Activated CD8-positive, alpha-beta memory T cell treated with anti-CD3 and anti-CD28 coated beads for 36 hours (primary cell): ENCODE measurements around the gene STAT2. TPM values are rescaled to one million over a fixed set of nuclear protein-coding genes. Genes with fewer than 3 reads are reported as not detected.

Experiments
- CTCF ChIA-PET: fragments of 350-600 bp; sonication (Branson Sonifier 250); formaldehyde crosslinking; loops from one replicate; lab custom pipeline; 2021; ENCODE audit warnings: antibody characterized with exemption; lab: Charles Lee
- POLR2A ChIA-PET: fragments of 350-600 bp; sonication (Branson Sonifier 250); formaldehyde crosslinking; loops from one replicate; lab custom pipeline; 2021; ENCODE audit warnings: antibody characterized with exemption; lab: Charles Lee
- total RNA-seq, 2 experiments: library from RNA; stranded (reverse); gene quantifications; one replicate each; pipeline ENCODE4 v1.2.3, GENCODE V29; 2021

STAT2 gene
- total RNA-seq, 2 experiments from 2014 or later: 53.1 to 54.1 TPM

GRCh38 chr12:56308714-56309113 lies 51.2 kb downstream of the STAT2 start:
- CTCF ChIA-PET: interaction anchor here (0.8 to 1.1 kb wide), 4 partner anchors 9 to 156 kb away, joined by 3 read pairs; no protein-coding TSS in a partner anchor
- POLR2A ChIA-PET: no interaction called here

GRCh38 chr12:56307221-56307965 lies 52.5 kb downstream of the STAT2 start:
- ChIA-PET POLR2A (no interaction called here), CTCF (interaction anchor here (1.3 kb wide), 1 partner anchor 49 kb away, joined by 3 read pairs; the partner anchor contains the start of gene ANKRD52)

- CTCF ChIA-PET: interaction anchor here (0.6 kb wide), 1 partner anchor 249 kb away, joined by 3 read pairs; no protein-coding TSS in a partner anchor
- POLR2A ChIA-PET: no interaction called here
Observed at GRCh38 chr12:56304872-56305590, 54.9 kb downstream of the STAT2 start.

- ChIA-PET POLR2A (no interaction called here), CTCF (interaction anchor here (0.6 kb wide), 1 partner anchor 125 kb away, joined by 3 read pairs; no protein-coding TSS in a partner anchor)
Observed at GRCh38 chr12:56304276-56304675, 55.6 kb downstream of the STAT2 start.

GRCh38 chr12:56300644-56301464 lies 59.1 kb downstream of the STAT2 start:
- ChIA-PET CTCF (interaction anchor here (0.6 to 1.7 kb wide), 4 partner anchors 44 to 976 kb away, joined by 3 to 4 read pairs (median 4); no protein-coding TSS in a partner anchor), POLR2A (interaction anchor here (0.6 to 1.7 kb wide), 3 partner anchors 9 to 15 kb away, joined by 4 to 6 read pairs (median 6); no protein-coding TSS in a partner anchor)

- POLR2A ChIA-PET: interaction anchor here (1.0 to 1.7 kb wide), 7 partner anchors 9 to 183 kb away, joined by 3 to 6 read pairs (median 5); partner anchors contain the start of genes CNPY2, IL23A, PAN2 and RPL41
- CTCF ChIA-PET: interaction anchor here (0.6 to 1.7 kb wide), 6 partner anchors 9 to 285 kb away, joined by 3 to 4 read pairs (median 4); partner anchors contain the start of gene TIMELESS
Observed at GRCh38 chr12:56299853-56300643, 59.9 kb downstream of the STAT2 start, which contains the start of gene CS. CS (minus strand) TSS chr12:56300330; CDS start chr12:56300201, 129 bp downstream.

GRCh38 chr12:56299308-56299852 lies 60.5 kb downstream of the STAT2 start:
- CTCF ChIA-PET: interaction anchor here (1.0 to 1.7 kb wide), 6 partner anchors 9 to 423 kb away, joined by 3 to 4 read pairs (median 3); partner anchors contain the start of gene TIMELESS
- POLR2A ChIA-PET: interaction anchor here (1.0 to 1.9 kb wide), 7 partner anchors 8 to 183 kb away, joined by 3 to 6 read pairs (median 5); partner anchors contain the start of genes CNPY2, IL23A, PAN2 and RPL41

GRCh38 chr12:56298828-56299227 lies 61.1 kb downstream of the STAT2 start:
- ChIA-PET POLR2A (interaction anchor here (1.0 to 1.9 kb wide), 6 partner anchors 8 to 182 kb away, joined by 3 to 6 read pairs (median 5); partner anchors contain the start of genes CNPY2, IL23A, RPL41 and STAT2), CTCF (interaction anchor here (1.0 to 1.6 kb wide), 6 partner anchors 10 to 424 kb away, joined by 3 to 4 read pairs (median 3); partner anchors contain the start of genes SMARCC2 and TIMELESS)

GRCh38 chr12:56297400-56297799 lies 62.5 kb downstream of the STAT2 start:
- POLR2A ChIA-PET: interaction anchor here (0.6 to 0.8 kb wide), 2 partner anchors 30 to 71 kb away, joined by 3 read pairs; no protein-coding TSS in a partner anchor
- CTCF ChIA-PET: interaction anchor here (1.3 kb wide), 1 partner anchor 75 kb away, joined by 4 read pairs; the partner anchor contains the start of gene RNF41

GRCh38 chr12:56296295-56296694 lies 63.6 kb downstream of the STAT2 start:
- ChIA-PET POLR2A (interaction anchor here (0.8 kb wide), 1 partner anchor 29 kb away, joined by 3 read pairs; no protein-coding TSS in a partner anchor), CTCF (no interaction called here)

GRCh38 chr12:56293795-56294194 lies 66.1 kb downstream of the STAT2 start:
- CTCF ChIA-PET: no interaction called here
- POLR2A ChIA-PET: no interaction called here

Other genes with a start within 250 kb of the STAT2 start
- 1,000 to 10,000 TPM; 5,323 to 5,325 TPM for gene RPL41, start 243.5 kb downstream of the STAT2 start, total RNA-seq
- gene ZC3H10, start 241.8 kb downstream of the STAT2 start, total RNA-seq: 1 to 10 TPM; 9.8 TPM
- 100 to 1,000 TPM; 193 to 196 TPM for gene ESYT1, start 231.8 kb downstream of the STAT2 start, total RNA-seq
- gene MYL6B, start 207.5 kb downstream of the STAT2 start, total RNA-seq: 10 to 100 TPM; 68.4 to 75.1 TPM
- gene MYL6, start 201.7 kb downstream of the STAT2 start, total RNA-seq: 100 to 1,000 TPM; 929 to 938 TPM
- 100 to 1,000 TPM; 105 to 108 TPM for gene SMARCC2, start 170.6 kb downstream of the STAT2 start, total RNA-seq
- gene RNF41, start 138.2 kb downstream of the STAT2 start, total RNA-seq: 10 to 100 TPM; 38.9 to 40.2 TPM
- 100 to 1,000 TPM; 103 to 106 TPM for gene NABP2, start 135.8 kb downstream of the STAT2 start, total RNA-seq
- gene SLC39A5, start 130.1 kb downstream of the STAT2 start, total RNA-seq: 1 to 10 TPM in 1 of 2 experiments, under 1 TPM in 1; 0.78 to 1.1 TPM
- gene ANKRD52, start 101.7 kb downstream of the STAT2 start, total RNA-seq: 10 to 100 TPM; 56.4 to 56.5 TPM
- 10 to 100 TPM; 10.2 to 12.1 TPM for gene COQ10A, start 93.2 kb downstream of the STAT2 start, total RNA-seq
- gene CS, start 59.8 kb downstream of the STAT2 start, total RNA-seq: 100 to 1,000 TPM; 275 to 283 TPM
- gene CNPY2, start 44.1 kb downstream of the STAT2 start, total RNA-seq: 100 to 1,000 TPM; 180 to 185 TPM
- 10 to 100 TPM; 25.5 to 25.8 TPM for gene PAN2, start 26.1 kb downstream of the STAT2 start, total RNA-seq
- gene IL23A, start 21.2 kb downstream of the STAT2 start, total RNA-seq: 10 to 100 TPM; 45.9 to 46.1 TPM
- not detected for gene APOF, start 2.8 kb upstream of the STAT2 start, total RNA-seq
- 10 to 100 TPM; 60.3 to 62.5 TPM for gene TIMELESS, start 89.3 kb upstream of the STAT2 start, total RNA-seq
- gene MIP, start 94.5 kb upstream of the STAT2 start, total RNA-seq: not detected
- gene SPRYD4, start 108.5 kb upstream of the STAT2 start, total RNA-seq: 1 to 10 TPM; 3.8 to 3.9 TPM
- 1 to 10 TPM; 2.5 to 3.1 TPM for gene GLS2, start 128.1 kb upstream of the STAT2 start, total RNA-seq
- 1 to 10 TPM; 4.8 to 5.1 TPM for gene RBMS2, start 161.7 kb upstream of the STAT2 start, total RNA-seq